IMR-90 (cell line): Measurements from ENCODE around the gene AMIGO3.

ENCODE experiments used
- BHLHE40 ChIP-seq: fragments of 150-350 bp; IDR thresholded peaks from 2 replicates; pipeline ENCODE4 v1.6.1; 2016; ENCODE audit warnings: mild to moderate bottlenecking, low read depth, low read length
- CEBPB ChIP-seq: IDR thresholded peaks from 2 replicates; pipeline ENCODE4 v1.6.1; 2012; ENCODE audit warnings: low read depth, low read length, improper control_type of control experiment
- CHD1 ChIP-seq: IDR thresholded peaks from 2 replicates; pipeline ENCODE4 v1.6.1; 2012; ENCODE audit warnings: low read depth, low read length, improper control_type of control experiment
- ELK1 ChIP-seq: fragments of 150-350 bp; IDR thresholded peaks from 2 replicates; pipeline ENCODE4 v1.6.1; 2016; ENCODE audit warnings: low read depth, mild to moderate bottlenecking, low read length, moderate library complexity, borderline replicate concordance
- FOS ChIP-seq: fragments of 150-350 bp; IDR thresholded peaks from 2 replicates; pipeline ENCODE4 v1.6.1; 2016; ENCODE audit warnings: low read depth, low read length
- MAZ ChIP-seq: IDR thresholded peaks from 2 replicates; pipeline ENCODE4 v1.6.1; 2012; ENCODE audit warnings: low read depth, mild to moderate bottlenecking, low read length, improper control_type of control experiment, moderate library complexity, borderline replicate concordance
- MXI1 ChIP-seq: IDR thresholded peaks from 2 replicates; pipeline ENCODE4 v1.6.1; 2012; ENCODE audit warnings: low read depth, mild to moderate bottlenecking, low read length, moderate library complexity, borderline replicate concordance
- NFE2L2 ChIP-seq: fragments of 150-350 bp; IDR thresholded peaks from 2 replicates; pipeline ENCODE4 v1.6.1; 2016; ENCODE audit warnings: low read depth, mild to moderate bottlenecking, low read length
- POLR2A ChIP-seq: IDR thresholded peaks from 2 replicates; pipeline ENCODE4 v1.6.1; 2012; ENCODE audit warnings: mild to moderate bottlenecking, low read depth, low read length
- RAD21 ChIP-seq: IDR thresholded peaks from 2 replicates; pipeline ENCODE4 v1.6.1; 2012; ENCODE audit warnings: low read length, improper control_type of control experiment
- RCOR1 ChIP-seq: IDR thresholded peaks from 2 replicates; pipeline ENCODE4 v1.6.1; 2012; ENCODE audit warnings: mild to moderate bottlenecking, low read length, improper control_type of control experiment; ENCODE audit not compliant: insufficient replicate concordance
- RFX5 ChIP-seq: IDR thresholded peaks from 2 replicates; pipeline ENCODE4 v1.8.0; 2012; ENCODE audit warnings: low read depth, mild to moderate bottlenecking, low read length, moderate library complexity
- SMC3 ChIP-seq: fragments of 150-350 bp; IDR thresholded peaks from 2 replicates; pipeline ENCODE4 v1.6.1; 2016; ENCODE audit warnings: low read depth, mild to moderate bottlenecking, antibody characterized with exemption, low read length, moderate library complexity
- TF ChIP-seq, protein P1 (sequence below): conservative IDR thresholded peaks from 2 replicates; pipeline ENCODE4 v1.5.1; 2012; ENCODE audit warnings: mild to moderate bottlenecking, low read depth, low read length, improper control_type of control experiment

DNA sequence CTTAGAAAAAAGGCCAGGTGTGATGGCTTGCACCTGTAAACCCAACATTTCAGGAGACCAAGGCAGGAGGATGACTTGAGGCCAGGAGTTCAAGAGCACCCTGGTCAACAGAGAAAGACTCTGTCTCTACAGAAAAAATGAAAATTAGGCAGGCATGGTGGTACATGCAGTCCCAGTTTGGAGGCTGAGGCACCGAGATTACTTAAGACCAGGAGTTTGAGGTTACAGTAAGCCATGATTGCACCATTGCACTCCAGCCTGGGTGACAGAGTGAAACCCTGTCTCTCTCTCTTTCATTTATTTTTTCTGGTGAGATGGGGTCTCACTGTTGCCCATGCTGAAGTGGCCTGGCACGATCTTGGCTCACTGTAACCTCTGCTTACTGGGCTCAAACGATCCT lies 42.2 kb upstream of the AMIGO3 start:
- TF ChIP-seq POLR2A (no peak), CEBPB (no peak), MAZ (no peak), MXI1 (no peak), FOS (no peak), RAD21 (no peak), RCOR1 (no peak), SMC3 (no peak), RFX5 (no peak), ELK1 (no peak), NFE2L2 (no peak), BHLHE40 (no peak), CHD1 (no peak)
- TF ChIP-seq, protein P1, sequence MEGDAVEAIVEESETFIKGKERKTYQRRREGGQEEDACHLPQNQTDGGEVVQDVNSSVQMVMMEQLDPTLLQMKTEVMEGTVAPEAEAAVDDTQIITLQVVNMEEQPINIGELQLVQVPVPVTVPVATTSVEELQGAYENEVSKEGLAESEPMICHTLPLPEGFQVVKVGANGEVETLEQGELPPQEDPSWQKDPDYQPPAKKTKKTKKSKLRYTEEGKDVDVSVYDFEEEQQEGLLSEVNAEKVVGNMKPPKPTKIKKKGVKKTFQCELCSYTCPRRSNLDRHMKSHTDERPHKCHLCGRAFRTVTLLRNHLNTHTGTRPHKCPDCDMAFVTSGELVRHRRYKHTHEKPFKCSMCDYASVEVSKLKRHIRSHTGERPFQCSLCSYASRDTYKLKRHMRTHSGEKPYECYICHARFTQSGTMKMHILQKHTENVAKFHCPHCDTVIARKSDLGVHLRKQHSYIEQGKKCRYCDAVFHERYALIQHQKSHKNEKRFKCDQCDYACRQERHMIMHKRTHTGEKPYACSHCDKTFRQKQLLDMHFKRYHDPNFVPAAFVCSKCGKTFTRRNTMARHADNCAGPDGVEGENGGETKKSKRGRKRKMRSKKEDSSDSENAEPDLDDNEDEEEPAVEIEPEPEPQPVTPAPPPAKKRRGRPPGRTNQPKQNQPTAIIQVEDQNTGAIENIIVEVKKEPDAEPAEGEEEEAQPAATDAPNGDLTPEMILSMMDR = no peak
